Measurements from ENCODE around the gene PDSS2. TPM values are rescaled to one million over a fixed set of nuclear protein-coding genes. Genes with fewer than 3 reads are reported as not detected.

The PDSS2 gene
- total and polyA plus RNA-seq, 2 donors (not counting 1 experiment from before 2014, with no cell fraction given): 16.9 to 17.0 TPM

GRCh38 chr6:107447663-107448216 lies 11.6 kb downstream of the PDSS2 start:
- Mint-ChIP-seq H3K27me3 (no peaks in the 10 kb centered on the region), H3K4me3 (no peak overlapping the region), H3K27ac (no peak overlapping the region), H3K9me3 (ENCODE audit: insufficient read depth) (peaks cover 13% of the 10 kb centered on the region), H3K4me1 (peaks cover 8% of the 10 kb centered on the region)
- Histone ChIP-seq H3K9me3 (ENCODE audit: control extremely low read depth in 1 of 3, control insufficient read depth in 2 of 3, insufficient read depth in 1 of 3, low read length in 2 of 3) (peaks cover 2 to 29% (median 23%) of the 10 kb centered on the region in 3 donors), H3K4me1 (ENCODE audit: control insufficient read depth in 2 of 2, insufficient read depth in 2 of 2, low read length in 2 of 2) (no peaks in the 10 kb centered on the region), H4K20me1 (ENCODE audit: control insufficient read depth, insufficient read depth, low read length, poor library complexity, severe bottlenecking) (peaks cover 8% of the 10 kb centered on the region), H3K27ac (ENCODE audit: low read length in 2 of 2) (no peak overlapping the region), H3K4me2 (replicated peaks; ENCODE audit: low read depth, low read length, poor library complexity, severe bottlenecking) (no peak overlapping the region), H3K4me3 (ENCODE audit: control extremely low read depth in 1 of 5, extremely low read depth in 1 of 5, insufficient read depth in 1 of 5, low read depth in 2 of 5, low read length in 4 of 5) (no peak overlapping the region), H3K36me3 (replicated peaks in 1 of 2; ENCODE audit: control extremely low read depth in 1 of 2, control insufficient read depth in 1 of 2, extremely low read depth in 1 of 2, insufficient read depth in 2 of 2, low read length in 1 of 2) (peaks cover 4 to 7% of the 10 kb centered on the region in 2 experiments), H3K9ac (ENCODE audit: low read length) (no peak overlapping the region), H2AFZ (ENCODE audit: insufficient read depth, low read depth, low read length, poor library complexity, severe bottlenecking) (no peak overlapping the region), H3K79me2 (ENCODE audit: control insufficient read depth, insufficient read depth, low read length) (peaks cover 49% of the 10 kb centered on the region), H3K27me3 (replicated peaks in 1 of 4; ENCODE audit: control extremely low read depth in 1 of 4, control insufficient read depth in 3 of 4, insufficient read depth in 4 of 4, low read length in 3 of 4) (no peaks in the 10 kb centered on the region)
- intact Hi-C loops (cut with micrococcal nuclease): no loop called here
- ATAC-seq (ENCODE audit: low read depth): no peak
- 88% methylated on average over 2 of the region's 2 CpGs for WGBS (ENCODE audit: insufficient coverage)
- POLR2A ChIA-PET: no interaction called here
- CTCF ChIA-PET: interaction anchor here (0.6 kb wide), 1 partner anchor 39 kb away, joined by 3 read pairs; no protein-coding TSS in a partner anchor
- TF ChIP-seq EZH2 (IDR thresholded peaks at IDR 0.05; ENCODE audit: borderline replicate concordance, insufficient read depth, low read depth, low read length, poor library complexity, severe bottlenecking): no peak
- TF ChIP-seq, protein P1, sequence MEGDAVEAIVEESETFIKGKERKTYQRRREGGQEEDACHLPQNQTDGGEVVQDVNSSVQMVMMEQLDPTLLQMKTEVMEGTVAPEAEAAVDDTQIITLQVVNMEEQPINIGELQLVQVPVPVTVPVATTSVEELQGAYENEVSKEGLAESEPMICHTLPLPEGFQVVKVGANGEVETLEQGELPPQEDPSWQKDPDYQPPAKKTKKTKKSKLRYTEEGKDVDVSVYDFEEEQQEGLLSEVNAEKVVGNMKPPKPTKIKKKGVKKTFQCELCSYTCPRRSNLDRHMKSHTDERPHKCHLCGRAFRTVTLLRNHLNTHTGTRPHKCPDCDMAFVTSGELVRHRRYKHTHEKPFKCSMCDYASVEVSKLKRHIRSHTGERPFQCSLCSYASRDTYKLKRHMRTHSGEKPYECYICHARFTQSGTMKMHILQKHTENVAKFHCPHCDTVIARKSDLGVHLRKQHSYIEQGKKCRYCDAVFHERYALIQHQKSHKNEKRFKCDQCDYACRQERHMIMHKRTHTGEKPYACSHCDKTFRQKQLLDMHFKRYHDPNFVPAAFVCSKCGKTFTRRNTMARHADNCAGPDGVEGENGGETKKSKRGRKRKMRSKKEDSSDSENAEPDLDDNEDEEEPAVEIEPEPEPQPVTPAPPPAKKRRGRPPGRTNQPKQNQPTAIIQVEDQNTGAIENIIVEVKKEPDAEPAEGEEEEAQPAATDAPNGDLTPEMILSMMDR (IDR thresholded peaks at IDR 0.05): no peak
- DNase-seq: peak; percentile 20

GRCh38 chr6:107444277-107444676 lies 15.1 kb downstream of the PDSS2 start:
- H3K9me3 ChIP-seq (ENCODE audit: control extremely low read depth in 1 of 3, control insufficient read depth in 2 of 3, insufficient read depth in 1 of 3, low read length in 2 of 3): peaks cover 0 to 27% (median 23%) of the 10 kb centered on the region in 3 donors
- H3K4me2 ChIP-seq (replicated peaks; ENCODE audit: low read depth, low read length, poor library complexity, severe bottlenecking): no peak overlapping the region
- DNase-seq (no peak), ATAC-seq (ENCODE audit: low read depth) (no peak)
- Mint-ChIP-seq H3K4me1 (peaks cover 9% of the 10 kb centered on the region), H3K27ac (no peak overlapping the region), H3K9me3 (ENCODE audit: insufficient read depth) (peaks cover 10% of the 10 kb centered on the region), H3K27me3 (no peaks in the 10 kb centered on the region), H3K4me3 (no peak overlapping the region)
- WGBS (ENCODE audit: insufficient coverage): no CpG with 5 or more reads among the region's 1 CpG
- intact Hi-C loops (cut with micrococcal nuclease): no loop called here
- H4K20me1 ChIP-seq (ENCODE audit: control insufficient read depth, insufficient read depth, low read length, poor library complexity, severe bottlenecking): peaks cover 8% of the 10 kb centered on the region
- no peak overlapping the region for H3K4me3 ChIP-seq (ENCODE audit: control extremely low read depth in 1 of 5, extremely low read depth in 1 of 5, insufficient read depth in 1 of 5, low read depth in 2 of 5, low read length in 4 of 5)
- TF ChIP-seq EZH2 (IDR thresholded peaks at IDR 0.05; ENCODE audit: borderline replicate concordance, insufficient read depth, low read depth, low read length, poor library complexity, severe bottlenecking): no peak
- TF ChIP-seq, protein P1 (IDR thresholded peaks at IDR 0.05): no peak
- H3K9ac ChIP-seq (ENCODE audit: low read length): no peak overlapping the region
- no peaks in the 10 kb centered on the region for H3K4me1 ChIP-seq (ENCODE audit: control insufficient read depth in 2 of 2, insufficient read depth in 2 of 2, low read length in 2 of 2)
- H3K27ac ChIP-seq (ENCODE audit: low read length in 2 of 2): no peak overlapping the region
- POLR2A ChIA-PET: no interaction called here
- H2AFZ ChIP-seq (ENCODE audit: insufficient read depth, low read depth, low read length, poor library complexity, severe bottlenecking): no peak overlapping the region
- peaks cover 48% of the 10 kb centered on the region for H3K79me2 ChIP-seq (ENCODE audit: control insufficient read depth, insufficient read depth, low read length)
- CTCF ChIA-PET: no interaction called here
- H3K36me3 ChIP-seq (replicated peaks in 1 of 2; ENCODE audit: control extremely low read depth in 1 of 2, control insufficient read depth in 1 of 2, extremely low read depth in 1 of 2, insufficient read depth in 2 of 2, low read length in 1 of 2): peaks cover 0 to 13% of the 10 kb centered on the region in 2 experiments
- H3K27me3 ChIP-seq (replicated peaks in 1 of 4; ENCODE audit: control extremely low read depth in 1 of 4, control insufficient read depth in 3 of 4, insufficient read depth in 4 of 4, low read length in 3 of 4): no peaks in the 10 kb centered on the region

Measured in B cell (primary cell).